OCI-LY3 (cell line): ENCODE data around the gene LNPEP.
"Not testable (repeated sequence)": the region's sequence is repeated elsewhere in the genome, so short reads cannot be mapped to it uniquely, and the experiment has no call there.

Source experiments
- CTCF ChIP-seq: fragments of 200-600, 300-600 bp; sonication (generic); IDR thresholded peaks from 2 replicates; pipeline ENCODE4 v1.5.1; 2014; ENCODE audit warnings: antibody characterized with exemption, low read length, low read depth
- EZH2phosphoT487 ChIP-seq: fragments of 200-600 bp; shearing (Covaris generic); IDR thresholded peaks from 2 replicates; pipeline ENCODE4 v1.6.1; 2018; ENCODE audit warnings: antibody characterized with exemption, mixed run types, low read depth

DNA sequence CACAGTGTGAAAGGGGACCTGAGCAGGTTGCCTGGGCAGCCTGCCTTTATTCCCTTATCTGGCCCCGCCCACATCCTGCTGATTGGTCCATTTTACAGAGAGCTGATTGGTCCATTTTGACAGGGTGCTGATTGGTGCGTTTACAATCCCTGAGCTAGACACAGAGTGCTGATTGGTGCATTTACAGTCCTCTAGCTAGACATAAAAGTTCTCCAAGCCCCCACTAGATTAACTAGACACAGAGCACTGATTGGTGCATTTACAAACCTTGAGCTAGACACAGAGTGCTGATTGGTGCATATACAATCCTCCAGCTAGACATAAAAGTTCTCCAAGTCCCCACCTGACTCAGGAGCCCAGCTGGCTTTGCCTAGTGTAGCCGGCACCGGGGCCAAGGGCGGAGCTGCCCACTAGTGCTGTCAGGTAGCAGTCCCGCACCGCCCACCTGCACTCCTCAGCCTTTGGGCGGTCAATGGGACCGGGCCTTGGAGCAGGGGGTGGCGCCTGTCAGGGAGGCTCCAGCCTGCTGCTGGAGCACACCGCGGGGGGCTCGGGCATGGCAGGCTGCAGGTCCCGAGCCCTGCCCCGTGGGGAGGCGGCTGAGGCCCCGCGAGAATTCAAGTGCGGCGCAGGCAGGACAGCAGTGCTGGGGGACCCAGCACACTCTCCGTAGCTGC is 149.0 kb downstream of the LNPEP start:
- not testable (repeated sequence) for TF ChIP-seq CTCF, EZH2phosphoT487
